Cortex of kidney (tissue), 1 donor: Measurements from ENCODE around the gene GTF3C6.
"Not testable (repeated sequence)": the region's sequence is repeated elsewhere in the genome, so short reads cannot be mapped to it uniquely, and the experiment has no call there.

Source experiments
- DNase-seq: peaks from one replicate; lab custom pipeline; 2025; lab: John Stamatoyannopoulos, UW

The GTF3C6 gene

GRCh38 chr6:110979565-110980101, 21.1 kb downstream of the GTF3C6 start:
- DNase-seq = no peak

- DNase-seq = no peak
These were observed 21.7 kb downstream of the GTF3C6 start for GRCh38 chr6:110980227-110980626.

GRCh38 chr6:110980648-110981047, 22.1 kb downstream of the GTF3C6 start:
- no peak for DNase-seq

- DNase-seq = no peak
These were observed 22.7 kb downstream of the GTF3C6 start for GRCh38 chr6:110981202-110981600.

GRCh38 chr6:110990840-110991576, 32.5 kb downstream of the GTF3C6 start:
- DNase-seq = no peak

- no peak for DNase-seq
These were observed 38.2 kb downstream of the GTF3C6 start for GRCh38 chr6:110996691-110997090.

GRCh38 chr6:110999634-111000270, 41.2 kb downstream of the GTF3C6 start:
- DNase-seq = no peak

- DNase-seq = no peak
These were observed 43.8 kb downstream of the GTF3C6 start for GRCh38 chr6:111002350-111002749.

- DNase-seq = no peak
These were observed 53.0 kb downstream of the GTF3C6 start for GRCh38 chr6:111011360-111012142.

- DNase-seq = no peak
These were observed 53.6 kb downstream of the GTF3C6 start for GRCh38 chr6:111012143-111012452.

- not testable (repeated sequence) for DNase-seq
These were observed 54.0 kb downstream of the GTF3C6 start for GRCh38 chr6:111012520-111012919.

- DNase-seq = no peak
These were observed 54.8 kb downstream of the GTF3C6 start for GRCh38 chr6:111013144-111013915.

- DNase-seq = no peak
These were observed 57.1 kb downstream of the GTF3C6 start for GRCh38 chr6:111015389-111016124.

GRCh38 chr6:111017241-111017640, 58.7 kb downstream of the GTF3C6 start:
- DNase-seq = not testable (repeated sequence)
